Non-pigmented ciliary epithelial cell (primary cell): Measurements from ENCODE around the gene AMFR.

ENCODE experiments used
- DNase-seq: peaks from one replicate; pipeline ENCODE4 v3.0.0-alpha.2; 2010; ENCODE audit warnings: low read depth

AMFR gene

DNA sequence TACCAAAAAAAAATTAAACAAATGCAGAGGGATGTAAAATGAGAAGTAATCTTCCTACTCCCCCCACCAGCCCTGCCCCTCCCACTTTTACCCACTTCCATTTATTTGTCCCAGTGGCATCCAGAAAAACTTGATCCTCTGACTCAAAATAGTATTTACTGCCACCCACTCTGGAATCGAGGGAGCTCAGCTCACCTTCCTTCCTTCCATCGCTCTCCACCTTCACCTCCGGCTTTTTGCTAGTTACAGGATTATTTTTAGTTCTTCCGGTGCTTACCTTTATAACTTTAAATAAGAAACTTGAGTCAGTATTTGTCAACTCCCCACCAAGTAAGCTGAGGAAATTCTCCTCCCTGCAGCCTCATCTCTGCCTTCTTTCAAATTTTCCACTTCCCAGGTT lies 94.9 kb downstream of the AMFR start:
- DNase-seq, result no peak

DNA sequence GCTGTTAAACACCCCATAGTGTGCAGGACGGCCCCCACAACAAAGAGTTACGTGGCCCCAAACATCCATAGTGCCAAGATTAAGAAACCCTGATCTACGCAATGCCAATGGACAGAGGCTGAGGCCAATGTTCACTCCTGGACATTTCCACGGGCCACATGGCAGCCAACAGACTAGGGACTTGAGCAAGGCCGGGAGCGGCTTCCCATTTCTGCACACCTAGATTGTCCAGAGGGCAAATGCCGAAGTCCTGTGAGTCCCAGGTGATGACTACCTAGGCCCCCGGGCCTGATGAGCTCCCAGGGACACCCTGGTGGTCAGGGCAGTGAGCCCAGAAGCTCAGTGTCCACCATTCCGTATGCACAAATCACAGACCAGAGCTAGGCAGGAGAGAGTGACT lies 95.5 kb downstream of the AMFR start:
- no peak for DNase-seq

DNA sequence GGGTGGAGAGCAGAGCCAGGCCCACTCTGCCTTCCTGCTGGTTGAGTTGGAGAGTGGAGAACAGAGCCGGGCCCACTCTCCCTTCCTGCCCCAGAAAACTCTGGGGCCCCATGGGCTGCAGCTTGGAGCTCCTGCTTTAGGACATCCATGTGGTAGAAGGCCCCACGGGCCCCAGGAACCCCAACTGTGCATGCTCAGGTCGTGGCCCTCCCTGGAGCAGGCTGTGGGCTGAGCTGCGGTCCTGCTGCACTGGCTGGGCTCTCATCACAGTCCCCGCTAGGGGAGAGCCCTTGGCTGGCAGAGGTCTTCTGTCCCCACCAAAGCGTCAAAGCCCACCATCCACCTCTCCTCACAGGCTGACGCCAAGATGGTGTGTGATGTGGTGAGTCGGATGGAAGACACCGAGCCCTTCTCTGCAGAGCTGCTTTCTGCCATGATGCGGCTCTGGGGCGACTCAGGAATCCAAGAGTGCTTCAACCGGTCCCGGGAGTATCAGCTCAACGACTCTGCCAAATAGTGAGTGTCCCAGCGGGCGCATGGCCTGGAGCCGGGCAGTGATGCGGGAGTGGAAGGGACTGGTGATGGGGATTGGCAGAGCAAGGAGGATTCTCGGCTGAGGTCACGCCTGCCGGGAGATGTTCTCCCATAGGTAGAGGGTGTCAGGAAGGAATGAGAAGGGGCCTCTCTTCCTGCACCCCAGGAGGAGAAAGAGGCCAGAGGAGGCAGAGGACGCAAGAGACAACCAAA lies 96.9 kb downstream of the AMFR start:
- DNase-seq, result no peak

DNA sequence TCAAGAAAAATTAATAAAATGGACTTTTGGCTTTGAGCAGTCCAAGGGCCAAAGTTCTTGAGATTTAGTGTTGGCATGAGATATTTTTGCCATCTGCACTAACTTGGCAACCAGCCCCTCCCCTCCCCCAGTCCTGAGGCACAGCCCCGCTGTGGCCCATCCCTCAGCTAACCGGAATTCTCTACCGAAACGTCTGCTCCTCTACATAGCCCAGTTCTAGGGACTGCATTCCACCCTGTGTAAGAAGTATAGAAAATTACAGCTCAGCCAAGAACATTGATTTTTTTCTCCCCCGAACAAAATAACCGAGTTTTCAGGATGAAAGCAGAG lies 97.5 kb downstream of the AMFR start:
- DNase-seq, result no peak

GRCh38 chr16:56327071-56327928 lies 98.0 kb downstream of the AMFR start:
- DNase-seq, result no peak

DNA sequence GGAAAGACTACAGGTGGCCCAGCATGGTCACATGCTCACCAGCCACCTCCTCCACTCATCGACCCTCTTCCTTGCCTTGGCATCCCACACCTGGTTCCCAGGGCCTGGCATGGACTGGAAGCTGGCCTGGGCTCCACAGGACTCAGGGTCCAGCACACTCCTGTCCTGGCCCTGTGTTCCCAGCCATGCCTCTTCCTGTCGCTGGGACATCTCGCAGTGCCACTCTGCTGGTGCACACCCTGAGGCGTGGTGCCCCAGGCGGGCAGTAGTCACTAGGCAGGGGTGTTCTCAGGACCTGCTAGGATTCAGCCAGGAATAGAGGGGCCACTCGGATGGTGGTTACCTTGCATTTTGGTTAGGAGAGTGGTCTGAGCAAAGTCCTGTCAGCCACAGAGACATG lies 99.4 kb downstream of the AMFR start:
- DNase-seq, result no peak

GRCh38 chr16:56324406-56324805 lies 100.9 kb downstream of the AMFR start:
- DNase-seq, result no peak

- DNase-seq, result no peak
Measured at GRCh38 chr16:56321571-56321970, 103.8 kb downstream of the AMFR start.

- no peak for DNase-seq
Measured at GRCh38 chr16:56320811-56321558, 104.4 kb downstream of the AMFR start.

- DNase-seq, result no peak
Measured at GRCh38 chr16:56320056-56320455, 105.3 kb downstream of the AMFR start.

- DNase-seq, result no peak
Measured at GRCh38 chr16:56319376-56319775, 106.0 kb downstream of the AMFR start.

- no peak for DNase-seq
Measured at GRCh38 chr16:56318827-56319140, 106.6 kb downstream of the AMFR start.

GRCh38 chr16:56317998-56318826 lies 107.1 kb downstream of the AMFR start:
- DNase-seq, result peak; percentile 34

- no peak for DNase-seq
Measured at GRCh38 chr16:56316545-56316944, 108.8 kb downstream of the AMFR start.

DNA sequence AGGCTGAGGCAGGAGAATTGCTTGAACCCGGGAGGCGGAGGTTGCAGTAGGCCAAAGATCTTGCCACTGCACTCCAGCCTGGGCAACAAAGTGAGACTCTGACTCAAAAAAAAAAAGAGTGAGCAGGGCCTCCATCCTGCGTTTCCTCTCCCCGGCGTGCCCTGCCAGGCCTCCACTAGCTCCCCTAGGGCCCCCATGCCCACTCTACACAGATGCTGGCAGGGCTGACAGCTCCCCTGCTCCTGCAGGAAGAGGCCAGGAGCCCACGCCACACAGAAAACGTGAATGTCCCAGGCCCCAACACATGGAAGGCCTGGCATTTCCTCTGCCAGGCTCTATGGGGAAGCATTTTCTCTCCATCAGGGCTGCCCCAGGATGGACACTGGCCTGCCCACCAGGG lies 109.4 kb downstream of the AMFR start:
- no peak for DNase-seq

- no peak for DNase-seq
Measured at GRCh38 chr16:56314244-56314850, 111.0 kb downstream of the AMFR start.

GRCh38 chr16:56312556-56312955 lies 112.8 kb downstream of the AMFR start:
- DNase-seq, result no peak

GRCh38 chr16:56312028-56312300 lies 113.4 kb downstream of the AMFR start:
- DNase-seq, result no peak
